GM21515 (cell line): Measurements from ENCODE around the gene GATD1.
"Not testable (repeated sequence)": the region's sequence is repeated elsewhere in the genome, so short reads cannot be mapped to it uniquely, and the experiment has no call there.

Experiments used
- ATAC-seq: cut with Tn5 transposase; IDR thresholded peaks from one replicate; pipeline ENCODE4 v1.9.1; 2021; ENCODE audit not compliant: unreplicated experiment

The GATD1 gene

GRCh38 chr11:765025-765801 is 12.1 kb downstream of the GATD1 start:
- ATAC-seq: no peak

DNA sequence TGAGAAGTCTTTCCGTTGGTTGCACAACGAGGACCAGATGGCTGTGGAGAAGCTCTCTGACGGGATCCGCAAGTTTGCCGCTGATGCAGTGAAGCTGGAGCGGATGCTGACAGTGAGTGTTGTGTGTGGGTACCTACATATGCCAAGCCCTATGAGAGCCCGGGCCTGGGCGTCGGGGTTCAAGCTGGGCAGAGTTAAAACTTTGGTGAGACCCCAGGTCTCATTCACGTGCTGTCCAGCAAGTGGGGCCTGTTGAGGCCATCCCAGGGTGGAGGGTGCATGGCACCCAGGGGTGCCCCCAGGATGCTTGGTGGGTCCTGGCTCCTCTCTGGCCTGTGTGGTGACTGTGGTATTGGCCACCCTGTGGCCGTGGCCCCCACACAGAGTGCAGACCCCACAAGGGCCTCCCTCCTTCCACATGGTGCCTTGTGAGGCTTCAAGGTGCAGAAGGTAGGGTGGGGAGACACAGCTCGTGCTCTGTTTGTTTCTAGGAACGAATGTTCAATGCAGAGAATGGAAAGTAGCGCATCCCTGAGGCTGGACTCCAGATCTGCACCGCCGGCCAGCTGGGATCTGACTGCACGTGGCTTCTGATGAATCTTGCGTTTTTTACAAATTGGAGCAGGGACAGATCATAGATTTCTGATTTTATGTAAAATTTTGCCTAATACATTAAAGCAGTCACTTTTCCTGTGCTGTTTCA is 12.8 kb downstream of the GATD1 start:
- ATAC-seq: no peak

DNA sequence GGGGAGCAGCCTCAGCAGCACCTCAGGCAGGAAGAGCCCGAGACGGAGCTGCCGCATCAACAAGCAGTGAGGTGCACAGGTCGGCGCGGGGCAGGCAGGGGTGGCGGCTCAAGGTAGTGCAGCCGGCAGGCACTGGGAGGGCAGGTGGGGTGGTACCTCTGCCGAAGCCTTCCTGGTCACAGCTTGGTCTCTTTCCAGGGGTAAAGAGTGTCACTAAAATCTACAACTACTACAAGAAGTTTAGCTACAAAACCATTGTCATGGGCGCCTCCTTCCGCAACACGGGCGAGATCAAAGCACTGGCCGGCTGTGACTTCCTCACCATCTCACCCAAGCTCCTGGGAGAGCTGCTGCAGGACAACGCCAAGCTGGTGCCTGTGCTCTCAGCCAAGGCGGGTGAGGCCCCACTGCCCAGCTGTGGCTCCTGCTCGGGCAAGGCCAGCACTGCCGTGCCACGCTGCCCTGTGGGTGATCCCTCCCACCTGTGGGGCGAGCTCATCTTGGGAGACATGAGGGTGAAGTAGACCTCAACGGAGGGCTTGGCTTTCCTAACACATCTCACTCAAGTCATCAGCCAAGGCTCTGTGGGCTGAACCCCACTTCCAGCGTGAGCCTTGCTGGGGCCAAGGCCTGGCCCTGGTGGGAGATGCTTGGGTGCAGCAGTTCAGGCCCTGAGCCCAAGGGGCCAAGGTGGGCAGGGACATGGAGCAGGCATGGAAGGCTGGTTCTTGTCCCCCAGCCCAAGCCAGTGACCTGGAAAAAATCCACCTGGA is 13.6 kb downstream of the GATD1 start:
- ATAC-seq: no peak

GRCh38 chr11:763073-763463 is 14.2 kb downstream of the GATD1 start:
- ATAC-seq: no peak

- ATAC-seq: no peak
These were observed 14.7 kb downstream of the GATD1 start for GRCh38 chr11:762421-763072.

- ATAC-seq: no peak
These were observed 15.7 kb downstream of the GATD1 start for GRCh38 chr11:761526-762108.

DNA sequence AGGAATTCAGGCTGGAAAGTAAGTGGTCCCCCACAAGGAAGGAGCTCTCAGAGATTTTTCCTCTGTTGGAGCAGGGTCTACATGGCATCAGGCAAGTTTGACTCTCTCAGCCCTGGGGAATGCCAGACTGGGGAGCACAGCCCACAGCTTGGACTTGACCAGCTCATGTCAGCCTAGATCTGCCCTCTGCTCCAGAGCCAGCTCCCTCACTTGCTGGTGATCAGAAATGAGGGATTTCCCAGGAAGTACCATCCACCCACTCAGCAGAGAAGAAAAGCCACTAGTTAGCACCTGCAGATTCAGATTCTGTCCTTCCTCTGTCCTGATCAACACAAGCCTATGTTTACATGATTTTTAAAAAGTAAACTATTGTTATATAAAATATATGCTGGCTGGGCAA is 17.1 kb downstream of the GATD1 start:
- no peak for ATAC-seq

DNA sequence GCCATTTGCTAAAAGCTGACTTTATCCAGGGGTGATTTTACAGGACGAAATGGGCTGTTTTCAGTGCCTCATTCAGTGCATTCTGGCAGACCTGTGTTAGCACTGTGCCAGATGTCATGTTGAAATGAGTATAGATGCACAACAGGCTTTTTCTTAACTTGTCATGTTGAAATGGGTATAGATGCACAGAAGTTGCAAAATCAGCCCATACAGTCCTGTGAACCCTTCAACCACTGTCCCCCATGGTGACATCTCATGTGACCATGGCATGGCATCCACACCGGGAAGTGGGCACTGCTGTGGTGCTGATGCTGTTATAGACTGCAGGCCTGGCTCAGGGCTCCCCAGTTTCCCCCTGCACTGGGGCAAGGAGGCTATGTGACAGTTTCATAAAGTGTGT is 27.6 kb downstream of the GATD1 start:
- no peak for ATAC-seq

- peak; percentile 6 for ATAC-seq
These were observed 29.3 kb downstream of the GATD1 start for GRCh38 chr11:748007-748359.

DNA sequence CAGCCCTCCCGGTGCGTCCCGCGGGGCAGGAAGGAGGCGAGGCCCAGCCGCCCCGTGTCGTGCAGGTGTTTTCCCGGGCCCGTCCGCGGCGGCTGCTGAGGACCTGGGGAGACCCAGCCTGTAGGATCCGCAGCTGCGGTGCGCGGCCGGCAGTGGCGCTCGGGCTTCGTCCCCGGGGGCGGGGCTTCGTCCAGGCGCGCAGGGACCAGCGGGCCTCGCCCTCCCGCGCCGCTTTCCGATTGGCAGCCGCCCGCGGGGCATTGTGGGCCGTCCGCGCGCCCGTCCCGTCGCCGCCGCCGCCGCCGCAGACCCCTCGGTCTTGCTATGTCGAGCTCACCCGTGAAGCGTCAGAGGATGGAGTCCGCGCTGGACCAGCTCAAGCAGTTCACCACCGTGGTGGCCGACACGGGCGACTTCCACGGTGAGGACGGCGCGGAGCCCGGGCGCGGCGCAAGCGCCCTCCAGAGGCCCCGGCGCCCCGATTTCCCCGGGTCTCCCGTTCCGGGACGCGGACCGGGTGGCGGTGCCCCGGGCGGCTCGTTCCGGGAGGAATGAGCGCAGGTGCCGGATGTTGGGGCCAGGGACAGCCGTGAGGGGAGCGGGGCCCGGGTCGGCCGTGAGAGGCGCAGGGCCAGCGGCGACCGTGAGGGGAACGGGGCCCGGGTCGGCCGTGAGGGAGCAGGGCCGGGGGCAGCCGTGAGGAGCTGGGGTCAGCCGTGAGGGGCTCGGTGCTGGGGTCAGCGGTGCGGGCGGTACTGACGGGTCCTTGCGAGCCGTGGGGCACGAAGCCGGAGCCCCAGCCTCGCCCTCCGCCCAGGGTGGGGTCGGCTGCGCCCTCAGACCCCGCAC is 29.9 kb downstream of the GATD1 start, which contains the start of gene TALDO1:
TSS of gene TALDO1 (plus strand) at position 307 of the 849 bp plus-strand sequence. CDS start at position 325, 18 bp downstream.
- peak; percentile 91 for ATAC-seq

DNA sequence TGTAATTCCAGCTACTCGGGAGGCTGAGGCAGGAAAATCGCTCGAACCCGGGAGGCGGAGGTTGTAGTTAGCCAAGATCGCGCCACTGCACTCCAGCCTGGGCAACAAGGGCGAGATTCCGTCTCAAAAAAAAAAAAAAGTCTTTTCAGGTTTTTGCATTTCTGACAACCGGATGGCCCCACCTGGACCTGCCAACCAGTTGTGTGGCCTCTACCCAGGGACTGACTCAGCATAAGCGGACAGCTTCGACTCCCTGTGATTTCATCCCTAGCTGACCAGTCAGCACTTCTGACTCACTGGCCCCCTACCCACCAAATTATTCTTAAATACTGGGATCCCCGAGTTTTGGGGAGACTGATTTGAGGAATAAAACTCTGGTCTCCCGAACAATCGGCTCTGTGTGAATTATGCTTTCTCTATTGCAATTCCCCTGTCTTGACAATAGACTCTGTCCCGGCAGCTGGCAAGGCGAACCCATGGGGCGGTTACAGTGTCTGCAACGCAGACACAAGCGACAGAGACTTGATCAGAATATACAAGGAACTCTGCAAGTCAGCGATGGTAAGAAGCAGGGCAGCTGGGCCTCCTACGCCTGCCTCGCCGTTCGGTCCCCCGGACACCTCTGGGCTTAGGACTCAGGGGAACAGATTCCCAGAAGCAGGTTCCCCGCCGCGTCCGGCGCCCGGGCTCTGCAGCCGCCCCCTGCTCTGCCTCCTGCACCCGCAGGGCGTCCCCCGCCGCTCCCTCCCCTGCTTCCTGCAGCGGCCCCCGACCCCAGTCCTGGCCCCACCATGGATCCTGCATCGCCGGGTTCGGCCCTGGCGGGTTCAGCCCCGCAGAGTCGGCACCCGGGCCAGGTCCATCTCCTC is 30.8 kb downstream of the GATD1 start:
- no peak for ATAC-seq

GRCh38 chr11:745428-745827 is 31.9 kb downstream of the GATD1 start:
- no peak for ATAC-seq

DNA sequence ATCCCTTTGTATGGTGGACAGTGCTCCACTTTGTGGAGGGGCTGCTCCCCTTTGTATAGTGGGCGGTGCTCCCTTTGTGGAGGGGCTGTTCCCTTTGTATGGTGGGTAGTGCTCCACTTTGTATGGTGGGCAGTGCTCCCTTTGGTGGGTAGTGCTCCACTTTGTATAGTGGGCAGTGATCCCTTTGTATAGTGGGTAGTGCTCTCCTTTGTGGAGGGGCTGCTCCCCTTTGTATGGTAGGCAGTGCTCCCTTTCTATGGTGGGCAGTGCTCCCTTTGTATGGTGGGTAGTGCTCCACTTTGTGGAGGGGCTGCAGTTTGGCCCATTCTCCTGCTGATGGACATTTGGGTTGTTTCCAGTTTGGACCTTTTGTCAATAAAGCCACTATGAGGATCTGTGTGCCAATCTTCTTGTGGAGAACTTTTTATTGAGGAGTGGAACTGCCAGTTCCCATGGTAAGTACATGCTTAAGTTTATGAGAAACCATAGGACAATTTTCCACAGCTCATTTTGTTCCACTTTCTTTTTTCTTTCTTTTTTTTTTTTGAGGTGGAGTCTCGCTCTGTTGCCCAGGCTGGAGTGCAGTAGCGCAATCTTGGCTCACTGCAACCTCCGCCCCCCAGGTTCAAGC is 34.6 kb downstream of the GATD1 start:
- ATAC-seq: no peak

DNA sequence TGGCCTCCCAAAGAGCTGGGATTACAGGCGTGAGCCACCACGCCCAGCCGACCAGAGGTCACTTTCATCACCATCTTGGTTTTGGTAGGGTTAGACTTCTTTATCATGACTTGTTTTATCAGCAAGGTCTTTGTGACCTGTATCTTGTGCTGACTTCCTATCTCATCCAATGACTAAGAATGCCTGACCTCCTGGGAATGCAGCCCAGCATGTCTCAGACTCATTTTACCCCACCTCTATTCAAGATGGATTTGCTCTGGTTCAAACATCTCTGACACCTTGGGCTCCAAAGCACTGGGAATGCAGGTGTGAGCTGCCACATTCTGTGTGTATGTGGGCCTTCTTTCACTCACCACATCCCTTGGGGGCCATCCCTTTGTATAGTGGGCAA is 35.1 kb downstream of the GATD1 start:
- ATAC-seq: no peak

DNA sequence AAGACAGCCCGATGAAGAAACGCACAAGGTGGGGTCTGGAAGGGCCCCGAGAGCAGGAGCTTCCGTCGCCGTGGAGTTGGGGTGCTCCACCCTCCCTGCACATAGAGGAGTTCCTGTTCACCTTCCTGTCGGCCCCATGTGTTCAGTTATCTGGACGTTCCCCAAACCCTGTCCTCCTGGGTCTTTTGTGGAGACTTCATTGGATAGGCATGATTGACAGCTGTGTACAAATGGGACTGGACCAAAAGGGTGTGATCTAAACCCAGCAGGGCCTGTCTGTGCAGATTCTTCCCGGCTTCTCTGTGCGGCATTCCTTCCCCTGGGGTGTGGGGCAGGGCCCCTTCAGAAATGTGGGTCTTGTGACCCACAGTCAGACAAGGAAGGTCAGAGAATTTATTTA is 39.4 kb downstream of the GATD1 start:
- ATAC-seq: not testable (repeated sequence)

GRCh38 chr11:737366-737765 is 39.9 kb downstream of the GATD1 start:
- ATAC-seq: no peak

DNA sequence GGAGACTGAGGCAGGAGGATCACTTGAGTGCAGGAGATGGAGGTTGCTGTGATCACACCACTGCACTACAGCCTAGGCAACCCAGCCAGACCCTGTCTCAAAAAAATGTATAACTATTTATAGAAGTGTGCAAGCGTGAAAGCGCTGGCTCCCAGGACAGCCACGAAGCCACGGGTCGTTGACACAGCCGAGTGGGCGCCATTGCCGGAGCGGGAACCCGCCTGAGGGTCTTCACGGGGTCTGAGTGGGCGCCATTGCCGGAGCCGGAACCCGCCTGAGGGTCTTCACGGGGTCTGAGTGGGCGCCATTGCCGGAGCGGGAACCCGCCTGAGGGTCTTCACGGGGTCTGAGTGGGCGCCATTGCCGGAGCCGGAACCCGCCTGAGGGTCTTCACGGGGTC is 42.7 kb downstream of the GATD1 start:
- ATAC-seq: not testable (repeated sequence)

- no peak for ATAC-seq
These were observed 44.2 kb downstream of the GATD1 start for GRCh38 chr11:733072-733471.
